GM10847 (cell line): ENCODE data around the gene MTOR.

Source experiments
- POLR2A ChIP-seq: IDR thresholded peaks from 2 replicates; pipeline ENCODE4 v1.6.1; 2011; ENCODE audit not compliant: insufficient read length; ENCODE audit errors: extremely low read depth

Gene MTOR

GRCh38 chr1:11262171-11263049 lies at the start of gene MTOR:
TSS of gene MTOR (minus strand) at chr1:11262551. CDS start at chr1:11259409, 3,142 bp downstream.
- TF ChIP-seq POLR2A: peak; percentile 45

- no peak for TF ChIP-seq POLR2A
These were observed 47.0 kb upstream of the MTOR start for GRCh38 chr1:11309385-11309784.

- no peak for TF ChIP-seq POLR2A
These were observed 46.4 kb upstream of the MTOR start for GRCh38 chr1:11308699-11309224.

- no peak for TF ChIP-seq POLR2A
These were observed 45.5 kb upstream of the MTOR start for GRCh38 chr1:11307852-11308251.

GRCh38 chr1:11302366-11302765 lies 40.0 kb upstream of the MTOR start:
- no peak for TF ChIP-seq POLR2A

GRCh38 chr1:11301601-11302000 lies 39.2 kb upstream of the MTOR start:
- TF ChIP-seq POLR2A: no peak

GRCh38 chr1:11299225-11299574 lies 36.8 kb upstream of the MTOR start:
- TF ChIP-seq POLR2A: no peak

- no peak for TF ChIP-seq POLR2A
These were observed 36.3 kb upstream of the MTOR start for GRCh38 chr1:11298390-11299224.

GRCh38 chr1:11295905-11296304 lies 33.6 kb upstream of the MTOR start:
- no peak for TF ChIP-seq POLR2A

GRCh38 chr1:11294951-11295350 lies 32.6 kb upstream of the MTOR start:
- no peak for TF ChIP-seq POLR2A

- TF ChIP-seq POLR2A: no peak
These were observed 31.5 kb upstream of the MTOR start for GRCh38 chr1:11293856-11294255.

- no peak for TF ChIP-seq POLR2A
These were observed 28.7 kb upstream of the MTOR start for GRCh38 chr1:11291049-11291448.

- no peak for TF ChIP-seq POLR2A
These were observed 26.7 kb upstream of the MTOR start for GRCh38 chr1:11289064-11289463.

- TF ChIP-seq POLR2A: no peak
These were observed 24.5 kb upstream of the MTOR start for GRCh38 chr1:11286735-11287410.
